Mucosa of descending colon (tissue), 3 donors: ENCODE measurements around the gene GNB1L. TPM values are rescaled to one million over a fixed set of nuclear protein-coding genes. Genes with fewer than 3 reads are reported as not detected.
A peak's percentile ranks its signal among the peaks of the same experiment; 100 is the strongest.

Experiments used
- ATAC-seq: fragments of 200-7000 bp; cut with Tn5 transposase; one replicate; pipeline ENCODE4 v1.9.1; 2020; ENCODE audit warnings: mild to moderate bottlenecking, moderate library complexity
- DNase-seq, 3 donors: peaks; one replicate each; pipeline ENCODE4 v3.0.0-alpha.2; 2020
- H3K36me3 ChIP-seq: fragments of 200-600 bp; one replicate; pipeline ENCODE4 v1.8.0; 2021; ENCODE audit warnings: low read depth, mild to moderate bottlenecking
- H3K4me1 ChIP-seq: fragments of 200-600 bp; one replicate; pipeline ENCODE4 v1.8.0; 2021; ENCODE audit warnings: low read depth, mild to moderate bottlenecking
- H3K4me3 ChIP-seq: fragments of 200-600 bp; one replicate; pipeline ENCODE4 v1.8.0; 2021; ENCODE audit warnings: mild to moderate bottlenecking
- H3K9me3 ChIP-seq: fragments of 200-600 bp; one replicate; pipeline ENCODE4 v1.8.0; 2021; ENCODE audit warnings: mild to moderate bottlenecking
- intact Hi-C, 2 donors: fragments of 100-400 bp; cut with DNase I in 1 of 2; cut with micrococcal nuclease in 1 of 2; formaldehyde crosslinking; loops; one replicate each; pipeline versions ENCODE4 v1.11.0 to v1.11.1; 2022; cut with DNase I, micrococcal nuclease
- total RNA-seq, 3 donors: library from RNA; stranded (reverse); fragmentation: NEBNext Ultra II Directional in 2 of 3; extraction: Animal tissue kit (Norgen Biotek cat#: 25700) in 2 of 3; gene quantifications; one replicate each; pipeline versions ENCODE4 v1.2.1 to v1.2.4, GENCODE V29; 2021 to 2023
- TF ChIP-seq, protein P1 (sequence below): fragments of 200-600 bp; IDR thresholded peaks from one replicate; pipeline ENCODE4 v1.8.0; 2022; ENCODE audit warnings: antibody characterized with exemption, mild to moderate bottlenecking
- donor health status: DM: no; HTN: no; CAD: no; lungs with moderate emphysema.
- donor health status: DM: no; HTN: no; CAD: no.
- donor health status: DM: no; HTN: yes; CAD: no.

The GNB1L gene
- total RNA-seq, 3 donors from 2014 or later, result 2.7 to 4.7 (median 3.4) TPM

GRCh38 chr22:19901577-19902244, 47.0 kb upstream of the GNB1L start:
- Histone ChIP-seq H3K4me1 (peaks cover 4% of the 10 kb centered on the region), H3K36me3 (no peaks in the 10 kb centered on the region), H3K9me3 (no peaks in the 10 kb centered on the region), H3K4me3 (no peak overlapping the region)
- DNase-seq, result no peak
- intact Hi-C loops, result no loop called here
- TF ChIP-seq, protein P1, sequence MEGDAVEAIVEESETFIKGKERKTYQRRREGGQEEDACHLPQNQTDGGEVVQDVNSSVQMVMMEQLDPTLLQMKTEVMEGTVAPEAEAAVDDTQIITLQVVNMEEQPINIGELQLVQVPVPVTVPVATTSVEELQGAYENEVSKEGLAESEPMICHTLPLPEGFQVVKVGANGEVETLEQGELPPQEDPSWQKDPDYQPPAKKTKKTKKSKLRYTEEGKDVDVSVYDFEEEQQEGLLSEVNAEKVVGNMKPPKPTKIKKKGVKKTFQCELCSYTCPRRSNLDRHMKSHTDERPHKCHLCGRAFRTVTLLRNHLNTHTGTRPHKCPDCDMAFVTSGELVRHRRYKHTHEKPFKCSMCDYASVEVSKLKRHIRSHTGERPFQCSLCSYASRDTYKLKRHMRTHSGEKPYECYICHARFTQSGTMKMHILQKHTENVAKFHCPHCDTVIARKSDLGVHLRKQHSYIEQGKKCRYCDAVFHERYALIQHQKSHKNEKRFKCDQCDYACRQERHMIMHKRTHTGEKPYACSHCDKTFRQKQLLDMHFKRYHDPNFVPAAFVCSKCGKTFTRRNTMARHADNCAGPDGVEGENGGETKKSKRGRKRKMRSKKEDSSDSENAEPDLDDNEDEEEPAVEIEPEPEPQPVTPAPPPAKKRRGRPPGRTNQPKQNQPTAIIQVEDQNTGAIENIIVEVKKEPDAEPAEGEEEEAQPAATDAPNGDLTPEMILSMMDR, result no peak
- ATAC-seq, result no peak

DNA sequence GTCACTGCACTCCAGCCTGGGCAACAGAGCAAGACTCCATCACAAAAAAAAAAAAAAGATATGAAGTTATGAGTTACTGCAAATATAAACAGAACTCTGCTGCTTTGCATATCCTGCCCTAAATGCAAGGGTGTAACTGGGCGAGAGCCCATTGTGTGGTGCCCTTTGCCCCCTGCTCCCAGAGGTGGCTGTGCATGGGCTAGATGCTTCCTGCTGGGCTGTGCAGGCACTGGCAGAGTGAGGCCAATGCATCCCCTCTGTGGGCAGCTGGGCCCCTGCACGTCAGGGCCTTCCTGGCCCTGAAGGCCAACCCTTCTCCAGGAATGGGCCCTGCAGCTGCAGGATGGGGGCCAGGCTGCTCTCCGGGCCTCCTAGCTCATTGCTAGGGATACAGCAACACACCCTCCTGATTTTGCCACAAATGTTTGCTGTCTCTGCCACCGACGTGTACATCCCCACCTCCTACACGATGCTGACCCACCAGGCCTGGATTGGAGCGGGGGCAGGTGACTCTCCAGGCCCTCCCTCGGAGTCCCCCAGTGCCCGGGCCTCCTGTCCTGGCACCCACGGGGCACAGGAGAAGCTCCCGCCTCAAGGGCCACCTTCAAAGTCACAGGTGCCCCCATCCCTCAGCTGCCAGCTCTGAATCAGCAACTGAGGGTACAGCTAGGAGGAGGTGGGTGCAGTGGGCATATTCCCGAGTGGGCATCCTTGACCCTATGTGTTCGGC, 46.2 kb upstream of the GNB1L start:
- no peak overlapping the region for H3K4me3 ChIP-seq
- intact Hi-C loops, result no loop called here
- DNase-seq, result peak; percentile 77 to 79 (median 77)
- TF ChIP-seq, protein P1, result no peak
- H3K9me3 ChIP-seq, result no peaks in the 10 kb centered on the region
- peak; percentile 97 for ATAC-seq
- H3K36me3 ChIP-seq, result no peaks in the 10 kb centered on the region
- H3K4me1 ChIP-seq, result peaks cover 4% of the 10 kb centered on the region

GRCh38 chr22:19898831-19899567, 44.3 kb upstream of the GNB1L start:
- no peaks in the 10 kb centered on the region for H3K9me3 ChIP-seq
- peaks cover 4% of the 10 kb centered on the region for H3K4me1 ChIP-seq
- intact Hi-C loops, result no loop called here
- TF ChIP-seq, protein P1, result no peak
- H3K36me3 ChIP-seq, result no peaks in the 10 kb centered on the region
- ATAC-seq (no peak), DNase-seq (no peak)
- no peak overlapping the region for H3K4me3 ChIP-seq

GRCh38 chr22:19898145-19898544, 43.5 kb upstream of the GNB1L start:
- intact Hi-C loops, result no loop called here
- Histone ChIP-seq H3K9me3 (no peaks in the 10 kb centered on the region), H3K4me1 (peaks cover 4% of the 10 kb centered on the region), H3K4me3 (no peak overlapping the region), H3K36me3 (no peaks in the 10 kb centered on the region)
- DNase-seq (no peak), ATAC-seq (no peak)
- TF ChIP-seq, protein P1, result no peak

DNA sequence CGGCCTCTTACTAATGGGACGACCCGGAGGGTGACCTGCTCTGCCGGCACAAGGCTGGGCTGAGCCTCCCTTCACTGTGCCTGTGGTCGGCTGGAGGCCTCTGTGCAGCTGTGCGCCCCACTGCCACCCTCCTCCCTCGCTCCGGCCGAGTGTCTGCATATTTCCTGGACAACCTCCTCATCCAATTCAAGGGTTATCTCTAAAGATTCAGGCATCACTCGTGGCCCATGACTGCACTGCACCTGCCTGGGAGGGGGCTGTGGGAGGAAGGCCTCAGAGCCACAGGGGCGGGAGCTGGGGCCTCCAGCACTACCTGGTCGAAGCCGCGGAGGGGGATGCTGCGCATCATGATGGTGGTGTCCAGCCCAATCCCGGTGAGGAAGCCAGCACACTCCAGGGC, 43.1 kb upstream of the GNB1L start:
- Histone ChIP-seq H3K9me3 (no peaks in the 10 kb centered on the region), H3K4me1 (peaks cover 4% of the 10 kb centered on the region), H3K36me3 (no peaks in the 10 kb centered on the region), H3K4me3 (no peak overlapping the region)
- no peak for DNase-seq
- intact Hi-C loops, result no loop called here
- no peak for ATAC-seq
- TF ChIP-seq, protein P1, result no peak
